Testis (tissue), 3 donors: ENCODE results near the gene KIAA1210. TPM values are rescaled to one million over a fixed set of nuclear protein-coding genes. Genes with fewer than 3 reads are reported as not detected.
"Not testable (repeated sequence)": the region's sequence is repeated elsewhere in the genome, so short reads cannot be mapped to it uniquely, and the experiment has no call there.

Experiments
- DNase-seq: peaks from one replicate; pipeline ENCODE4 v3.0.0-alpha.2; 2019
- H3K27ac ChIP-seq, 2 donors: fragments of 200-600 bp; sonication (generic); one replicate each; pipeline ENCODE4 v1.5.1; 2019
- H3K27me3 ChIP-seq: fragments of 200-600 bp; sonication (generic); one replicate; pipeline ENCODE4 v1.5.1; 2019
- H3K36me3 ChIP-seq: fragments of 200-600 bp; sonication (generic); one replicate; pipeline ENCODE4 v1.5.1; 2017; ENCODE audit warnings: low read depth; ENCODE audit errors: missing control alignments
- H3K4me1 ChIP-seq: fragments of 200-600 bp; sonication (generic); one replicate; pipeline ENCODE4 v1.5.1; 2019
- H3K4me3 ChIP-seq, 2 donors: fragments of 200-600 bp; sonication (generic); one replicate each; pipeline ENCODE4 v1.5.1; 2017 to 2019
- H3K9me3 ChIP-seq: fragments of 200-600 bp; sonication (generic); one replicate; pipeline ENCODE4 v1.5.1; 2017
- CTCF ChIP-seq, 3 experiments: fragments of 450-650 bp in 2 of 3; fragments of 200-600 bp in 1 of 3; sonication (generic) in 1 of 3; IDR thresholded peaks; one replicate each; pipeline ENCODE4 v1.5.1; 2016 to 2019; ENCODE audit warnings: antibody characterized with exemption in 3 of 3, mild to moderate bottlenecking in 2 of 3, moderate library complexity in 1 of 3
- POLR2A ChIP-seq: fragments of 450-650 bp; IDR thresholded peaks from one replicate; pipeline ENCODE4 v1.6.1; 2017; ENCODE audit warnings: antibody characterized with exemption, mild to moderate bottlenecking, moderate library complexity
- WGBS, 2 donors: methylation state at CpG; one replicate each; pipeline ENCODE4 v1.1.5; 2018; 5-methylcytosine and 5-hydroxymethylcytosine counted together
- intact Hi-C: fragments of 100-400 bp; cut with DNase I; formaldehyde crosslinking; loops from one replicate; pipeline ENCODE4 v1.15.1; 2023; ENCODE audit warnings: low total_unique reads
- polyA plus RNA-seq: library from polyadenylated mRNA; stranded (reverse); fragments of 350-450 nt; fragmentation: Illumina TruSeq; extraction: RNeasy Lipid Tissue Mini Kit (QIAGEN cat#74804); gene quantifications from one replicate; pipeline ENCODE4 v1.2.3, GENCODE V29; 2014; ENCODE audit warnings: low read depth, low replicate concordance; ENCODE audit not compliant: insufficient read depth
- total RNA-seq, 2 donors: library from RNA; depleted of rRNA; stranded (reverse); fragments of >200 nt; gene quantifications; one replicate each; pipeline ENCODE4 v1.2.3, GENCODE V29; 2016

Gene KIAA1210
- total and polyA plus RNA-seq, 3 donors from 2014 or later = 63.0 to 286 (median 245) TPM

DNA sequence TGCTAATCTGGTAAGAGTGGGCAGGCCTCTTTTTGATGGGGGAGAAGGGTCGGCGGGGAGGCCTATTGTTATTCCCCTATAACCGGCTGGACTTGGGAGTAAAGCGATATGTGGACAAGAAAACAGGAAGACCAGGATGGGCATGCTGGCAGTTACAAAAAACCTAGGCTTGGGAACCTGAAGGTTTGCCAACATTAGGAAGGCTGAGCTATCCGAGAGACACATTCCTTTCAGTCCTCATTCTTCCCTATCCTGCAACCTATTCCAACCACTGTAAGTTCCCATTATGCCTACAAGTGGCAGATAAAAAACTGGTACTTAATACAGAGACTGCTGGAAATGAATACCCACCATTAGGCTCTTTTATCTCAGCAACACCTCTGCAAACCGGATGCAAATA lies 87.2 kb downstream of the KIAA1210 start:
- H3K4me3 ChIP-seq = no peak overlapping the region
- no peak overlapping the region for H3K27ac ChIP-seq
- 51 to 56% methylated on average over 6 of the region's 6 CpGs for WGBS, 2 donors
- intact Hi-C loops = no loop called here
- no peaks in the 10 kb centered on the region for H3K27me3 ChIP-seq
- no peak for DNase-seq
- no peaks in the 10 kb centered on the region for H3K36me3 ChIP-seq
- H3K4me1 ChIP-seq = peaks cover 3% of the 10 kb centered on the region
- H3K9me3 ChIP-seq = no peaks in the 10 kb centered on the region
- TF ChIP-seq CTCF (IDR thresholded peaks at IDR 0.05) = no peak

GRCh38 chrX:119036107-119037029 lies 91.2 kb downstream of the KIAA1210 start:
- Histone ChIP-seq H3K36me3 (no peaks in the 10 kb centered on the region), H3K27ac (no peak overlapping the region), H3K4me1 (peaks cover 3% of the 10 kb centered on the region), H3K27me3 (no peaks in the 10 kb centered on the region), H3K4me3 (no peak overlapping the region), H3K9me3 (no peaks in the 10 kb centered on the region)
- TF ChIP-seq CTCF (IDR thresholded peaks at IDR 0.05) (no peak), POLR2A (no peak)
- WGBS, 2 donors = 87 to 89% methylated on average over 4 of the region's 4 CpGs
- intact Hi-C loops = no loop called here
- DNase-seq = no peak

GRCh38 chrX:119030990-119031389 lies 96.6 kb downstream of the KIAA1210 start:
- intact Hi-C loops = no loop called here
- TF ChIP-seq POLR2A = no peak
- TF ChIP-seq CTCF (IDR thresholded peaks at IDR 0.05) = no peak
- Histone ChIP-seq H3K27me3 (no peaks in the 10 kb centered on the region), H3K27ac (no peak overlapping the region), H3K36me3 (no peaks in the 10 kb centered on the region), H3K4me1 (no peaks in the 10 kb centered on the region), H3K9me3 (no peaks in the 10 kb centered on the region), H3K4me3 (no peak overlapping the region)
- DNase-seq = no peak

DNA sequence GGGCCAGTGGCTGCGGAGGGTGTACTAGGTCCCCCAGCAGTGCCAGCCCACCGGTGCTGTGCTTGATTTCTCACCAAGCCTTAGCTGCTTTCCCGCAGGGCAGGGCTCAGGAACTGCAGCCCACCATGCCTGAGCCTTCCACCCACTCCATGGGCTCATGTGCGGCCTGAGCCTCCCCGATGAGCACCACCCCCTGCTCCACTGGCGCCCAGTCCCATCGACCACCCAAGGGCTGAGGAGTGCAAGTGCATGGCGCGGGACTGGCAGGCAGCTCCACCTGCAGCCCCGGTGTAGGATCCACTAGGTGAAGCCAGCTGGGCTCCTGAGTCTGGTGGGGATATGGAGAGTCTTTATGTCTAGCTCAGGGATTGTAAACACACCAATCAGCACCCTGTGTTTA lies 98.0 kb downstream of the KIAA1210 start:
- H3K9me3 ChIP-seq, H3K27ac ChIP-seq, H3K36me3 ChIP-seq, H3K4me3 ChIP-seq, H3K4me1 ChIP-seq, DNase-seq, H3K27me3 ChIP-seq, intact Hi-C loops: not testable (repeated sequence)
- no CpG with 5 or more reads among the region's 10 CpGs for WGBS, 2 donors

GRCh38 chrX:119028733-119029330 lies 98.8 kb downstream of the KIAA1210 start:
- H3K36me3 ChIP-seq = no peaks in the 10 kb centered on the region
- H3K9me3 ChIP-seq = no peaks in the 10 kb centered on the region
- intact Hi-C loops = no loop called here
- TF ChIP-seq POLR2A (no peak), CTCF (IDR thresholded peaks at IDR 0.05) (no peak)
- no peak overlapping the region for H3K27ac ChIP-seq
- WGBS, 2 donors = 20 to 70% methylated on average over 1 of the region's 1 CpG
- no peak for DNase-seq
- H3K4me3 ChIP-seq = no peak overlapping the region
- H3K27me3 ChIP-seq = no peaks in the 10 kb centered on the region
- no peaks in the 10 kb centered on the region for H3K4me1 ChIP-seq

Other genes with a start within 250 kb of the KIAA1210 start
- gene LONRF3, start 153.2 kb downstream of the KIAA1210 start, total RNA-seq = 1 to 10 TPM; 8.5 to 9.7 TPM
- 4.2 TPM for gene LONRF3, start 153.2 kb downstream of the KIAA1210 start, polyA plus RNA-seq
- 10 to 100 TPM in 1 of 2 donors, 1 to 10 TPM in 1; 4.2 to 13.4 TPM for gene CT47C1, start 54.8 kb downstream of the KIAA1210 start, total RNA-seq
- gene CT47C1, start 54.8 kb downstream of the KIAA1210 start, polyA plus RNA-seq = 3.8 TPM
- gene PGRMC1, start 108.5 kb upstream of the KIAA1210 start, total RNA-seq = 10 to 100 TPM; 53.5 to 99.9 TPM
- 74.8 TPM for gene PGRMC1, start 108.5 kb upstream of the KIAA1210 start, polyA plus RNA-seq